Measurements from ENCODE around the gene ZNF682.
"Not testable (repeated sequence)": the region's sequence is repeated elsewhere in the genome, so short reads cannot be mapped to it uniquely, and the experiment has no call there.

GRCh38 chr19:19966126-19966525, 73.2 kb downstream of the ZNF682 start:
- not testable (repeated sequence) for TF ChIP-seq CTCF (conservative IDR thresholded peaks at IDR 0.05; ENCODE audit: low read depth in 2 of 2); POLR2AphosphoS5 (IDR thresholded peaks at IDR 0.05; ENCODE audit: low read depth); ZNF331 (CRISPR knock-in tag; IDR thresholded peaks at IDR 0.05; ENCODE audit: low read depth); EZH2 (IDR thresholded peaks at IDR 0.05; ENCODE audit: low read depth, unreplicated experiment); EZH2phosphoT487 (IDR thresholded peaks at IDR 0.05; ENCODE audit: unreplicated experiment); REST (IDR thresholded peaks at IDR 0.05; ENCODE audit: unreplicated experiment); ETS1 (IDR thresholded peaks at IDR 0.05); CREB1 (CRISPR knock-in tag; IDR thresholded peaks at IDR 0.05; ENCODE audit: low read depth); JUNB (IDR thresholded peaks at IDR 0.05; ENCODE audit: unreplicated experiment); STAT1 (IDR thresholded peaks at IDR 0.05; ENCODE audit: unreplicated experiment); ZNF114 (CRISPR knock-in tag; IDR thresholded peaks at IDR 0.05); NANOG (IDR thresholded peaks at IDR 0.05; ENCODE audit: borderline replicate concordance); ZNF462 (CRISPR knock-in tag; IDR thresholded peaks at IDR 0.05)
